IMR-90 (cell line): Measurements from ENCODE around the gene TNN.

Experiments
- BHLHE40 ChIP-seq: fragments of 150-350 bp; IDR thresholded peaks from 2 replicates; pipeline ENCODE4 v1.6.1; 2016; ENCODE audit warnings: mild to moderate bottlenecking, low read depth, low read length
- FOS ChIP-seq: fragments of 150-350 bp; IDR thresholded peaks from 2 replicates; pipeline ENCODE4 v1.6.1; 2016; ENCODE audit warnings: low read depth, low read length
- MXI1 ChIP-seq: IDR thresholded peaks from 2 replicates; pipeline ENCODE4 v1.6.1; 2012; ENCODE audit warnings: low read depth, mild to moderate bottlenecking, low read length, moderate library complexity, borderline replicate concordance
- POLR2A ChIP-seq: IDR thresholded peaks from 2 replicates; pipeline ENCODE4 v1.6.1; 2012; ENCODE audit warnings: mild to moderate bottlenecking, low read depth, low read length
- RAD21 ChIP-seq: IDR thresholded peaks from 2 replicates; pipeline ENCODE4 v1.6.1; 2012; ENCODE audit warnings: low read length, improper control_type of control experiment
- RCOR1 ChIP-seq: IDR thresholded peaks from 2 replicates; pipeline ENCODE4 v1.6.1; 2012; ENCODE audit warnings: mild to moderate bottlenecking, low read length, improper control_type of control experiment; ENCODE audit not compliant: insufficient replicate concordance
- SMC3 ChIP-seq: fragments of 150-350 bp; IDR thresholded peaks from 2 replicates; pipeline ENCODE4 v1.6.1; 2016; ENCODE audit warnings: low read depth, mild to moderate bottlenecking, antibody characterized with exemption, low read length, moderate library complexity
- TF ChIP-seq, protein P1 (sequence below): conservative IDR thresholded peaks from 2 replicates; pipeline ENCODE4 v1.5.1; 2012; ENCODE audit warnings: mild to moderate bottlenecking, low read depth, low read length, improper control_type of control experiment
- TF ChIP-seq, protein P2 (sequence below): fragments of 150-350 bp; IDR thresholded peaks from 2 replicates; pipeline ENCODE4 v1.6.1; 2017; ENCODE audit warnings: mild to moderate bottlenecking, antibody characterized with exemption, low read length, low read depth

DNA sequence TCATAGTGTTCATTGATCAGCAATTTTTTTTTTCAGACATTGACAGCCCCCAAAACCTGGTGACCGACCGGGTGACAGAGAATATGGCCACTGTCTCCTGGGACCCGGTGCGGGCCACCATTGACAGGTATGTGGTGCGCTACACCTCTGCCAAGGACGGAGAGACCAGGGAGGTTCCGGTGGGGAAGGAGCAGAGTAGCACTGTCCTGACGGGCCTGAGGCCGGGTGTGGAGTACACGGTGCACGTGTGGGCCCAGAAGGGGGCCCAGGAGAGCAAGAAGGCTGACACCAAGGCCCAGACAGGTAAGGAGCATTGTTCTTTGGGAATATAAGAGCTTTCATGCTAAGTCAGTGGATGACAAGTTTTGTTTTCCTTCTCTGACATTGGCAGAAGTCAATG lies 49.3 kb downstream of the TNN start:
- TF ChIP-seq, protein P1, sequence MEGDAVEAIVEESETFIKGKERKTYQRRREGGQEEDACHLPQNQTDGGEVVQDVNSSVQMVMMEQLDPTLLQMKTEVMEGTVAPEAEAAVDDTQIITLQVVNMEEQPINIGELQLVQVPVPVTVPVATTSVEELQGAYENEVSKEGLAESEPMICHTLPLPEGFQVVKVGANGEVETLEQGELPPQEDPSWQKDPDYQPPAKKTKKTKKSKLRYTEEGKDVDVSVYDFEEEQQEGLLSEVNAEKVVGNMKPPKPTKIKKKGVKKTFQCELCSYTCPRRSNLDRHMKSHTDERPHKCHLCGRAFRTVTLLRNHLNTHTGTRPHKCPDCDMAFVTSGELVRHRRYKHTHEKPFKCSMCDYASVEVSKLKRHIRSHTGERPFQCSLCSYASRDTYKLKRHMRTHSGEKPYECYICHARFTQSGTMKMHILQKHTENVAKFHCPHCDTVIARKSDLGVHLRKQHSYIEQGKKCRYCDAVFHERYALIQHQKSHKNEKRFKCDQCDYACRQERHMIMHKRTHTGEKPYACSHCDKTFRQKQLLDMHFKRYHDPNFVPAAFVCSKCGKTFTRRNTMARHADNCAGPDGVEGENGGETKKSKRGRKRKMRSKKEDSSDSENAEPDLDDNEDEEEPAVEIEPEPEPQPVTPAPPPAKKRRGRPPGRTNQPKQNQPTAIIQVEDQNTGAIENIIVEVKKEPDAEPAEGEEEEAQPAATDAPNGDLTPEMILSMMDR: no peak
- TF ChIP-seq POLR2A: no peak
- TF ChIP-seq FOS: no peak
- TF ChIP-seq RCOR1: no peak
- TF ChIP-seq, protein P2, sequence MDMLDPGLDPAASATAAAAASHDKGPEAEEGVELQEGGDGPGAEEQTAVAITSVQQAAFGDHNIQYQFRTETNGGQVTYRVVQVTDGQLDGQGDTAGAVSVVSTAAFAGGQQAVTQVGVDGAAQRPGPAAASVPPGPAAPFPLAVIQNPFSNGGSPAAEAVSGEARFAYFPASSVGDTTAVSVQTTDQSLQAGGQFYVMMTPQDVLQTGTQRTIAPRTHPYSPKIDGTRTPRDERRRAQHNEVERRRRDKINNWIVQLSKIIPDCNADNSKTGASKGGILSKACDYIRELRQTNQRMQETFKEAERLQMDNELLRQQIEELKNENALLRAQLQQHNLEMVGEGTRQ: no peak
- TF ChIP-seq SMC3: no peak
- TF ChIP-seq RAD21: no peak
- no peak for TF ChIP-seq MXI1
- no peak for TF ChIP-seq BHLHE40
